HepG2 (cell line): ENCODE results near the gene ZFAND4. TPM values are rescaled to one million over a fixed set of nuclear protein-coding genes. Genes with fewer than 3 reads are reported as not detected.

Source experiments
- CSRNP2 ChIP-seq: sonication (generic); formaldehyde crosslinking; conservative IDR thresholded peaks from 2 replicates; pipeline ENCODE4 v1.8.0; 2022; ENCODE audit warnings: low read depth, missing genetic modification reagents
- CTCF ChIP-seq: sonication (generic); formaldehyde crosslinking; IDR thresholded peaks from 2 replicates; pipeline ENCODE4 v1.5.0; 2020; ENCODE audit warnings: mild to moderate bottlenecking, missing genetic modification reagents, moderate library complexity
- DBP ChIP-seq: sonication (generic); formaldehyde crosslinking; IDR thresholded peaks from 2 replicates; pipeline ENCODE4 v1.4.0; 2020; ENCODE audit warnings: missing genetic modification reagents; ENCODE audit errors: not compliant biosample characterization
- FOXK1 ChIP-seq: sonication (generic); formaldehyde crosslinking; IDR thresholded peaks from 2 replicates; pipeline ENCODE4 v1.4.0; 2020; ENCODE audit warnings: low read depth, missing genetic modification reagents, borderline replicate concordance
- NR0B2 ChIP-seq: sonication (generic); formaldehyde crosslinking; IDR thresholded peaks from 2 replicates; pipeline ENCODE4 v1.4.0; 2020; ENCODE audit warnings: mild to moderate bottlenecking, missing genetic modification reagents
- REL ChIP-seq: sonication (generic); formaldehyde crosslinking; conservative IDR thresholded peaks from 2 replicates; pipeline ENCODE4 v1.8.0; 2022; ENCODE audit warnings: mild to moderate bottlenecking, missing genetic modification reagents, moderate library complexity
- SIN3B ChIP-seq: fragments of 150-350 bp; IDR thresholded peaks from 2 replicates; pipeline ENCODE4 v1.6.1; 2014; ENCODE audit warnings: low read length
- TCF7L2 ChIP-seq: IDR thresholded peaks from 2 replicates; pipeline ENCODE4 v1.6.1; 2011; ENCODE audit warnings: mild to moderate bottlenecking, low read depth, low read length, moderate library complexity
- TIGD3 ChIP-seq: sonication (generic); formaldehyde crosslinking; IDR thresholded peaks from 2 replicates; pipeline ENCODE4 v1.5.1; 2020; ENCODE audit warnings: mild to moderate bottlenecking, missing genetic modification reagents, borderline replicate concordance
- XRCC5 ChIP-seq: fragments of 200-400 bp; formaldehyde crosslinking; optimal IDR thresholded peaks from 2 replicates; pipeline ENCODE3; 2017; ENCODE audit warnings: mild to moderate bottlenecking, low read length
- ZBTB26 ChIP-seq: IDR thresholded peaks from 2 replicates; pipeline ENCODE4 v1.6.1; 2016; ENCODE audit warnings: missing compliant biosample characterization, missing genetic modification reagents, borderline replicate concordance
- ZNF235 ChIP-seq: sonication (generic); formaldehyde crosslinking; IDR thresholded peaks from 2 replicates; pipeline ENCODE4 v1.8.1; 2023; ENCODE audit warnings: mild to moderate bottlenecking, missing genetic modification reagents, borderline replicate concordance
- ZNF382 ChIP-seq: sonication (generic); formaldehyde crosslinking; IDR thresholded peaks from 2 replicates; pipeline ENCODE4 v1.5.0; 2020; ENCODE audit warnings: missing genetic modification reagents, mild to moderate bottlenecking, borderline replicate concordance
- ZNF501 ChIP-seq: sonication (generic); formaldehyde crosslinking; IDR thresholded peaks from 2 replicates; pipeline ENCODE4 v1.5.1; 2020; ENCODE audit warnings: mild to moderate bottlenecking, moderate library complexity, missing genetic modification reagents
- ZNF704 ChIP-seq: sonication (generic); formaldehyde crosslinking; IDR thresholded peaks from 2 replicates; pipeline ENCODE4 v1.8.1; 2023; ENCODE audit warnings: mild to moderate bottlenecking, inconsistent platforms, moderate library complexity, missing genetic modification reagents, borderline replicate concordance
- polyA plus RNA-seq, 8 experiments: library from polyadenylated mRNA; depleted of rRNA in 3 of 8; stranded (reverse) in 7 of 8; unstranded in 1 of 8; fragments of >200 nt; fragmentation: Illumina TruSeq in 4 of 8; extraction: Trizol in 4 of 8; gene quantifications; 2 replicates each; pipeline versions ENCODE4 v1.2.1 to v1.2.3, GENCODE V29; 2011 to 2016; ENCODE audit warnings: low read depth in 4 of 8, missing spikeins in 1 of 8, mixed read lengths in 1 of 8; ENCODE audit not compliant: insufficient read depth in 1 of 8
- total RNA-seq, 5 experiments: library from RNA; depleted of rRNA; stranded (reverse); fragments of >200 nt; fragmentation: Illumina TruSeq; extraction: Trizol; gene quantifications; 2 replicates each; pipeline ENCODE4 v1.2.3, GENCODE V29; 2016; ENCODE audit warnings: low read depth in 1 of 5

The ZFAND4 gene
- total and polyA plus RNA-seq, 2 of the 13 experiments (the other 11 are each of a cell fraction or from before 2014, with no cell fraction given): 2.9 to 9.2 TPM

- TF ChIP-seq ZBTB26 (CRISPR knock-in tag) (0 out of 2 replicates have a peak, but pooled peaks have one; percentile 38), ZNF382 (no peak), FOXK1 (CRISPR knock-in tag) (peak; percentile 45; the same call in 1 of the 2 replicates), XRCC5 (peak; percentile 18), NR0B2 (CRISPR knock-in tag) (peak; percentile 9), ZNF235 (CRISPR knock-in tag) (peak; percentile 84; the same call in 1 of the 2 replicates), DBP (no peak), SIN3B (no peak), CSRNP2 (CRISPR knock-in tag) (no peak), REL (CRISPR knock-in tag) (peak; percentile 61; the same call in 1 of the 2 replicates), TCF7L2 (no peak), ZNF501 (peak; percentile 96), TIGD3 (CRISPR knock-in tag) (no peak), CTCF (CRISPR knock-in tag) (peak; percentile 81), ZNF704 (CRISPR knock-in tag) (no peak)
Measured at GRCh38 chr10:45672181-45673073, at the start of gene ZFAND4 (continued).
